ENCODE results near the gene FMNL2.
"Not testable (repeated sequence)": the region's sequence is repeated elsewhere in the genome, so short reads cannot be mapped to it uniquely, and the experiment has no call there.

Gene FMNL2

GRCh38 chr2:152335016-152335725, at the start of gene FMNL2:
FMNL2 (plus strand) TSS chr2:152335174.
- DNase-seq = peak; percentile 11

- DNase-seq = no peak
These were observed 42.0 kb upstream of the FMNL2 start for GRCh38 chr2:152292991-152293390.

GRCh38 chr2:152297715-152298114, 37.3 kb upstream of the FMNL2 start:
- DNase-seq = no peak

- no peak for DNase-seq
These were observed 36.2 kb upstream of the FMNL2 start for GRCh38 chr2:152298754-152299153.

GRCh38 chr2:152301131-152301530, 33.8 kb upstream of the FMNL2 start:
- DNase-seq = no peak

- DNase-seq = no peak
These were observed 31.0 kb upstream of the FMNL2 start for GRCh38 chr2:152303951-152304350.

- no peak for DNase-seq
These were observed 30.1 kb upstream of the FMNL2 start for GRCh38 chr2:152304836-152305235.

- no peak for DNase-seq
These were observed 27.1 kb upstream of the FMNL2 start for GRCh38 chr2:152307863-152308262.

GRCh38 chr2:152309352-152310214, 25.4 kb upstream of the FMNL2 start:
- DNase-seq = no peak

- DNase-seq = no peak
These were observed 15.0 kb upstream of the FMNL2 start for GRCh38 chr2:152319822-152320570.

- no peak for DNase-seq
These were observed 14.2 kb upstream of the FMNL2 start for GRCh38 chr2:152320814-152321213.

GRCh38 chr2:152322222-152322621, 12.8 kb upstream of the FMNL2 start:
- DNase-seq = no peak

- DNase-seq = not testable (repeated sequence)
These were observed 9.8 kb upstream of the FMNL2 start for GRCh38 chr2:152325126-152325525.

GRCh38 chr2:152326710-152327109, 8.3 kb upstream of the FMNL2 start:
- no peak for DNase-seq

GRCh38 chr2:152328013-152328412, 7.0 kb upstream of the FMNL2 start:
- no peak for DNase-seq

GRCh38 chr2:152330235-152330866, 4.6 kb upstream of the FMNL2 start:
- DNase-seq = no peak

GRCh38 chr2:152334701-152335015, 316 bp upstream of the FMNL2 start:
- no peak for DNase-seq

- DNase-seq = no peak
These were observed 748 bp downstream of the FMNL2 start for GRCh38 chr2:152335726-152336118.

GRCh38 chr2:152336119-152336853, 1.3 kb downstream of the FMNL2 start:
- DNase-seq = no peak

GRCh38 chr2:152336854-152337510, 2.0 kb downstream of the FMNL2 start:
- DNase-seq = no peak

GRCh38 chr2:152337511-152337903, 2.5 kb downstream of the FMNL2 start:
- DNase-seq = no peak

All from activated CD4-positive, alpha-beta T cell treated with anti-CD3 and anti-CD28 coated beads, Interleukin-2, amount 50 U/mL, for 1 hour (primary cell).